CD4-positive, CD25-positive, alpha-beta regulatory T cell (primary cell): ENCODE measurements around the gene GRAP2. TPM values are rescaled to one million over a fixed set of nuclear protein-coding genes. Genes with fewer than 3 reads are reported as not detected.

Experiments used
- ATAC-seq, 2 donors: fragments of 150-1000 bp; cut with Tn5 transposase; one replicate each; pipeline ENCODE4 v1.10.0; 2021; ENCODE audit warnings: low read depth in 2 of 2, moderate number of reproducible peaks in 2 of 2, moderate library complexity in 1 of 2
- DNase-seq, 3 donors: peaks; one replicate each; pipeline versions ENCODE4 v3.0.0 to v3.0.0-alpha.2; 2012 to 2022; ENCODE audit warnings: mixed read lengths in 1 of 3
- H3K27ac ChIP-seq: one replicate; pipeline ENCODE4 v1.7.0; 2013; ENCODE audit warnings: mild to moderate bottlenecking, low read length; ENCODE audit not compliant: insufficient read depth, poor library complexity, severe bottlenecking
- H3K27me3 ChIP-seq: one replicate; pipeline ENCODE4 v1.7.0; 2013; ENCODE audit warnings: low read length; ENCODE audit not compliant: control insufficient read depth, insufficient read depth
- H3K36me3 ChIP-seq: one replicate; pipeline ENCODE4 v1.7.0; 2013; ENCODE audit warnings: mild to moderate bottlenecking, low read length, moderate library complexity; ENCODE audit not compliant: control insufficient read depth, insufficient read depth
- H3K4me1 ChIP-seq: 2 replicates; pipeline ENCODE4 v1.7.0; 2013; ENCODE audit warnings: mild to moderate bottlenecking, low read length; ENCODE audit not compliant: insufficient read depth, control insufficient read depth, poor library complexity, severe bottlenecking
- H3K4me3 ChIP-seq: one replicate; pipeline ENCODE4 v1.7.0; 2013; ENCODE audit warnings: low read depth, mild to moderate bottlenecking, low read length, moderate library complexity
- H3K9me3 ChIP-seq, 2 experiments: 1 replicate in 1 of 2; 2 replicates in 1 of 2; pipeline ENCODE4 v1.7.0; 2013; ENCODE audit warnings: low read length in 2 of 2, mild to moderate bottlenecking in 1 of 2, moderate library complexity in 1 of 2; ENCODE audit not compliant: control insufficient read depth in 2 of 2
- H3K27ac Mint-ChIP-seq, 3 donors: one replicate each; pipeline ENCODE4 v1.8.0; 2020 to 2022; ENCODE audit warnings: mild to moderate bottlenecking in 3 of 3, mixed read lengths in 3 of 3, moderate library complexity in 2 of 3
- H3K27me3 Mint-ChIP-seq: one replicate; pipeline ENCODE4 v1.8.0; 2022; ENCODE audit warnings: mild to moderate bottlenecking, mixed read lengths
- H3K36me3 Mint-ChIP-seq: one replicate; pipeline ENCODE4 v1.8.0; 2020; ENCODE audit warnings: mixed read lengths
- H3K4me1 Mint-ChIP-seq, 4 donors: one replicate each; pipeline ENCODE4 v1.8.0; 2020 to 2022; ENCODE audit warnings: mixed read lengths in 4 of 4, mild to moderate bottlenecking in 1 of 4
- H3K4me3 Mint-ChIP-seq, 4 donors: one replicate each; pipeline ENCODE4 v1.8.0; 2020 to 2022; ENCODE audit warnings: mild to moderate bottlenecking in 4 of 4, mixed read lengths in 4 of 4, moderate library complexity in 3 of 4
- H3K9me3 Mint-ChIP-seq, 7 donors: one replicate each; pipeline ENCODE4 v1.8.0; 2020 to 2022; ENCODE audit warnings: mixed read lengths in 7 of 7, mild to moderate bottlenecking in 3 of 7, moderate library complexity in 2 of 7
- polyA plus RNA-seq, 4 donors: library from polyadenylated mRNA; unstranded; fragments of 300-500 nt; fragmentation: Illumina TruSeq; gene quantifications; one replicate each; pipeline ENCODE4 v1.2.3, GENCODE V29; 2021
- total RNA-seq: library from RNA; stranded (reverse); gene quantifications from one replicate; pipeline ENCODE4 v1.2.3, GENCODE V29; 2022

Gene GRAP2
- total and polyA plus RNA-seq, 5 donors from 2014 or later: 48.9 to 160 (median 55.3) TPM

DNA sequence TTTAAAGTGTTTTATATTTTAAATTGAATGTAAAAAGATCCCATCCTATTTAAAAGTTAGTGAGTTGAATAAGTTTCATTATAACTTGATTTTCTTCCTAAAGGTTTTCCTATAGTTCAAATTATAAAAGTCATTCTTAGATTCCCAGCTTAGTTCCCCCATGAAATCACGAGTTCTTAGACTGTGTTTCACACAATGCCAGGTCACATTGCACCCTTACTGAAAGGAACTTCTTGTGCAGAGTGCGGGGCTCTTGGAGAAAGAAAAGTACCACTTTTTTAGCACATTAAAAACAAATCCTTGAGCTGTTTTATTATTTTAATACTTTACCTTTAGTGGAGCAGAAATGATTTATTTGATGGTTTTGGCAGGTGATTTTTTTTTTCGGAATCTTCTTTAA is 15.6 kb downstream of the GRAP2 start:
- Histone ChIP-seq H3K36me3 (no peaks in the 10 kb centered on the region), H3K27me3 (no peaks in the 10 kb centered on the region), H3K4me1 (peaks cover 96% of the 10 kb centered on the region), H3K27ac (peak overlapping the region; percentile 84), H3K4me3 (peak overlapping the region; percentile 69), H3K9me3 (no peaks in the 10 kb centered on the region)
- no peak for ATAC-seq
- H3K27me3 Mint-ChIP-seq: no peaks in the 10 kb centered on the region
- H3K36me3 Mint-ChIP-seq: peaks cover 31% of the 10 kb centered on the region
- no peaks in the 10 kb centered on the region for H3K9me3 Mint-ChIP-seq
- peak overlapping the region; percentile 77 to 91 (median 90) for H3K27ac Mint-ChIP-seq
- H3K4me1 Mint-ChIP-seq: peaks cover 50 to 96% (median 77%) of the 10 kb centered on the region in 4 donors
- DNase-seq: no peak
- peak overlapping the region; percentile 23 to 87 (median 56) for H3K4me3 Mint-ChIP-seq

DNA sequence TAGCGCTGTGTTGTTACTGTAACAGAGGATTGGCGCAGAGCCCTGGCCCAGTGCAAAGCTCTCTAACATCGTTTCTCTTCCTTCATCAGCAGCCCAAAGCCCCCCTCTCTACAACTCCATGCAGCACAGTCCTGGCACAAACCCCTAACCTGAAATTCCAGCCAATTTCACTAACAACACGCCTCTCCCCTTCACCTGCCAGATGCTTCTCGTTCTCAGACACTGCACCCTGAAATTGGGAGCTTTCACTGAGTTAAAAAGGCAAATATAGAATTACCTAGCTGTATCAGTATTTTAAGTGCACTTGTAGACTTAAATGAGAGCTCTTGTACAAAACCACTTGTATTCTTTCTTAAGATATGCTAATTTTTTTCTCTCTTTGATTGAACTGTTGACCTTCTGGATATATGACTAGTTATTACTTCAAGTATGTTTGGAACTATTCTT is 16.3 kb downstream of the GRAP2 start:
- no peaks in the 10 kb centered on the region for H3K27me3 ChIP-seq
- H3K9me3 ChIP-seq: no peaks in the 10 kb centered on the region
- H3K27me3 Mint-ChIP-seq: no peaks in the 10 kb centered on the region
- H3K27ac ChIP-seq: peak overlapping the region; percentile 84
- peaks cover 96% of the 10 kb centered on the region for H3K4me1 ChIP-seq
- no peak for ATAC-seq
- H3K4me3 ChIP-seq: peak overlapping the region; percentile 69
- H3K9me3 Mint-ChIP-seq: no peaks in the 10 kb centered on the region
- H3K4me1 Mint-ChIP-seq: peaks cover 49 to 95% (median 76%) of the 10 kb centered on the region in 4 donors
- H3K36me3 ChIP-seq: no peaks in the 10 kb centered on the region
- DNase-seq: no peak
- peaks cover 31% of the 10 kb centered on the region for H3K36me3 Mint-ChIP-seq
- peak overlapping the region; percentile 79 to 91 (median 82) for H3K27ac Mint-ChIP-seq
- peak overlapping the region; percentile 67 to 87 (median 72) for H3K4me3 Mint-ChIP-seq

DNA sequence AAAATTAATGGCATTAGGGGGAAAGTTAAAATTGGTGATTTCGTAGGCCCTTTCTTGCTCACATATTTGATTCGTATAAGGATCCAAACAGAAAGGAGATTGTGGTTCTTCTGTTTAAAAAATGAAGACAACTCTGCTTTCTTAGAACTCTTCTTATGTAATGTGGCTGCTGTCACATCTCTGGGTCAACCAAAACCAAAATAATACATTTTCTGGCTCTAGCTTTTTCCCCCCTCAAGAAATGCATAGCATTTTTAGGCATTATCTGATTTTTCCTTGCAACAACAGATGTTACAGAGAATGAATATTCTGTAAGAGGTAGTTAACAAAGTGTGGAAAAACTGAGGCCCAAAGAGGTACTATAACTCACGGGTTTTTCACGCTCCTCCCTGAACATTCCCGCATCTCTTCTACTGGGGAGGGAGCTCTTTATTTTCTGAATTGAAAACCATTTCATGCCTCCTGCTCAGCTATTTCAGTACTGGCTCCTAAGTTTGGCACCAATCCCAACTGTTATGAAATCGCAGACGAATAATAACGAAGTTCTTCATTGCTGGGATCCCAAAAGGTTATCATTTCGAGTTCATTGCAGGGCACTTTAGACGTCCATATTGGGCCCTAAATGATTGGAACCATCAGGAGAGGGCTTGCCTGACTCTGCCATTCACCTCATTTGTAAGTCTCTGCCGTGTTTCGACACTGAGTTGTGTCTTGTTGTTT is 17.1 kb downstream of the GRAP2 start:
- H3K36me3 ChIP-seq: no peaks in the 10 kb centered on the region
- H3K4me3 Mint-ChIP-seq: peak overlapping the region; percentile 67 to 87 (median 72)
- H3K4me1 Mint-ChIP-seq: peaks cover 49 to 94% (median 75%) of the 10 kb centered on the region in 4 donors
- peak in 1 of 2 donors; percentile 30 for ATAC-seq
- H3K9me3 Mint-ChIP-seq: no peaks in the 10 kb centered on the region
- peak overlapping the region; percentile 84 for H3K27ac ChIP-seq
- no peaks in the 10 kb centered on the region for H3K27me3 Mint-ChIP-seq
- H3K36me3 Mint-ChIP-seq: peaks cover 34% of the 10 kb centered on the region
- H3K9me3 ChIP-seq: no peaks in the 10 kb centered on the region
- peak in 1 of 3 donors; percentile 69 for DNase-seq
- H3K4me3 ChIP-seq: peak overlapping the region; percentile 69
- peak overlapping the region; percentile 79 to 91 (median 82) for H3K27ac Mint-ChIP-seq
- H3K4me1 ChIP-seq: peaks cover 97% of the 10 kb centered on the region
- H3K27me3 ChIP-seq: no peaks in the 10 kb centered on the region

DNA sequence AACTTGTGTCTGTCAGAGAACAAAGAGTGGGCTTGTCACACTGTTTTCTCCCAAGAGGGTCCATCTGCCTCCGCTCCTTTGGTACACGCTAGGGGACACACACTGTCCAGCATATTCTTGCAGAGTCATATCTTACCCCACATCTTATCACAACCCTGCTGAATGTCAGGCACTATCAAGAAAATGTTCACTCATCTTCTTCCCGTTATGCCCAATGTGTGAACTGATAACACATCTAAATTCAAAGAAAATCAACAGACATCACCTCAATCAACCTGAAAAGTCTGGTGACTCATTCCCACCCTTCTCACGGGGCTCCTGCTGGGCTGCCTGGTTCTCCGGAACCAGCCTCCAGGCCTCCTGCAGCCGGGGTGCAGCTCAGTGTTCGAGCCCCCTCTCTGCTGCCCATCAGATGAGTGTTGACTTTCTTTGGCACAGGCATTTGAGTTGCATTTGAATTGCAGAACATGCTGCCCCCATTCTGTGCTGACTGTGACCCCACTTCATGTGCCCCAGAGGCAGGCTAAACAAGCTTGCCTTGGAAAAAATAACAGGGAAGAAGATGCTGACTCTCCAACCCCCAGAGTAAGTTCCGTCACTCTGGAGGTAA is 19.4 kb downstream of the GRAP2 start:
- Mint-ChIP-seq H3K9me3 (no peaks in the 10 kb centered on the region), H3K36me3 (peaks cover 46% of the 10 kb centered on the region), H3K4me3 (peak overlapping the region; percentile 76 to 86 (median 80)), H3K27ac (peak overlapping the region; percentile 95 to 97 (median 95)), H3K27me3 (no peaks in the 10 kb centered on the region), H3K4me1 (peaks cover 45 to 95% (median 80%) of the 10 kb centered on the region in 4 donors)
- ATAC-seq (peak; percentile 49 to 58), DNase-seq (peak in 2 of 3 donors; percentile 29 to 76)
- Histone ChIP-seq H3K4me1 (peaks cover 96% of the 10 kb centered on the region), H3K27ac (peak overlapping the region; percentile 84), H3K9me3 (no peaks in the 10 kb centered on the region), H3K36me3 (no peaks in the 10 kb centered on the region), H3K4me3 (peak overlapping the region; percentile 69), H3K27me3 (no peaks in the 10 kb centered on the region)

DNA sequence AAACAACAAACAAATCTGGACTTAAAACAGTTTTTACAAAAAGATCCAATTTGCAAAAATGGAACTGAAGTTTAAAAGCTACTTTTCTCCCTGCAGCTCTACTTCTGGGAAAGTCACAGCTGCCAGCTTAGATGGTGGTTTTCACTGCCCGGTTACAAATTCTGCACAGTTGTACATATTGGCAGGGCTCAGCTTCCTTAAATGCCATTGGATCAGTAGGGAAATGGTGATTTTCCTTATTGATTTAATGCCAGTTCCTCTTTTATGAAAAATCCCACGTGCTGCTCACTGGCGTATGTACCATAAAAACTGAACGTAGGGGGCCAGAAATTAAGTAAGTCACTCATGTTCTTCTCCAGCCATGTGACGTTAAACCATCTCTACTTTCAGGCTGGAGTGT is 22.8 kb downstream of the GRAP2 start:
- H3K27ac Mint-ChIP-seq: peak overlapping the region in 2 of 3 donors; percentile 44 to 65

DNA sequence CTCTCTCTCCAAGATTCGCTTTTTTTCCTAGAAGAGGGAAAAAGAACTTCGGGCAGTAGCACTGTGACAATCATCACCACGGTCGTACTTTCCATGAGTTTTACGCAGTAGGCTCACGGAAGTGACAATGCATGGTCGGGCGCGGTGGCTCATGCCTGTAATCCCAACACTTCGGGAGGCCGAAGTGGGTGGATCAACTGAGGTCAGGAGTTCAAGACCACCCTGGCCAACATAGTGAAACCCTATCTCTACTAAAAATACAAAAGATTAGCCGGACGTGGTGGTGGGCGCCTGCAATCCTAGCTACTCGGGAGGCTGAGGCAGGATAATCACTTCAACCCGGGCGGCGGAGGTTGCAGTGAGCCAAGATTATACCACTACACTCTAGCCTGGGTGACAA is 23.4 kb downstream of the GRAP2 start:
- Mint-ChIP-seq H3K9me3 (no peaks in the 10 kb centered on the region), H3K4me3 (peak overlapping the region; percentile 17 to 87 (median 48)), H3K27me3 (no peaks in the 10 kb centered on the region), H3K36me3 (peaks cover 52% of the 10 kb centered on the region), H3K4me1 (peaks cover 50 to 72% (median 66%) of the 10 kb centered on the region in 4 donors), H3K27ac (peak overlapping the region in 2 of 3 donors; percentile 83 to 88)
- H3K27ac ChIP-seq: no peak overlapping the region
- H3K4me3 ChIP-seq: no peak overlapping the region
- no peaks in the 10 kb centered on the region for H3K27me3 ChIP-seq
- DNase-seq (no peak), ATAC-seq (no peak)
- no peaks in the 10 kb centered on the region for H3K9me3 ChIP-seq
- peaks cover 98% of the 10 kb centered on the region for H3K4me1 ChIP-seq
- H3K36me3 ChIP-seq: no peaks in the 10 kb centered on the region

More for the DNA sequence above, 22.8 kb downstream of the GRAP2 start:
- Mint-ChIP-seq H3K4me3 (peak overlapping the region; percentile 31 to 81 (median 53)), H3K9me3 (no peaks in the 10 kb centered on the region), H3K27me3 (no peaks in the 10 kb centered on the region), H3K36me3 (peaks cover 53% of the 10 kb centered on the region), H3K4me1 (peaks cover 50 to 75% (median 67%) of the 10 kb centered on the region in 4 donors)
- ATAC-seq (no peak), DNase-seq (no peak)
- no peak overlapping the region for H3K27ac ChIP-seq
- H3K27me3 ChIP-seq: no peaks in the 10 kb centered on the region
- H3K4me3 ChIP-seq: peak overlapping the region; percentile 46
- H3K4me1 ChIP-seq: peaks cover 97% of the 10 kb centered on the region
- no peaks in the 10 kb centered on the region for H3K9me3 ChIP-seq
- H3K36me3 ChIP-seq: no peaks in the 10 kb centered on the region

DNA sequence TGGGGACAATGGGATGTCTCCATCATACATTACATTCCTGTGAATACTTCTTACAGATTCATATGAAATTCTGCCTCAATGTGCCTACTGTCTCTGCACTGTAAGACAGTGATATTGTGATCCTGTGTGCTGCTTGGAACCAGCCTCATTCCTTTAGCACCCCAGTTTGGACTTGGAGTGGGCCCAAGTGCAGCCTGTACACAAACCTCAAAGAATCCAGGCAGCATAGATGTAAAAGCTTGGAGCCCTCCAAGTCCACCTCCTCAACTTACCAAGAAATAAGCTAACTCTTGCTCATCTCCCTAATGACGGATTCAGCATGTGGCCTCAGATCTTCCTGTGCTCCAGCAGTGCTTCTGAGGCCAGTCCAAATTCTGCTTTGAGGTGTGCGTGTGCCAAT is 24.4 kb downstream of the GRAP2 start:
- ATAC-seq: no peak
- peaks cover 50 to 62% (median 57%) of the 10 kb centered on the region in 4 donors for H3K4me1 Mint-ChIP-seq
- Histone ChIP-seq H3K27ac (peak overlapping the region; percentile 62), H3K4me1 (peaks cover 98% of the 10 kb centered on the region), H3K9me3 (no peaks in the 10 kb centered on the region), H3K4me3 (peak overlapping the region; percentile 84), H3K27me3 (no peaks in the 10 kb centered on the region), H3K36me3 (no peaks in the 10 kb centered on the region)
- H3K9me3 Mint-ChIP-seq: no peaks in the 10 kb centered on the region
- no peaks in the 10 kb centered on the region for H3K27me3 Mint-ChIP-seq
- peak overlapping the region in 2 of 4 donors; percentile 77 to 87 for H3K4me3 Mint-ChIP-seq
- H3K36me3 Mint-ChIP-seq: peaks cover 43% of the 10 kb centered on the region
- no peak for DNase-seq
- H3K27ac Mint-ChIP-seq: peak overlapping the region in 2 of 3 donors; percentile 36 to 88
